Liver (tissue), 9 donors: Measurements from ENCODE around the gene TRAF3IP3. TPM values are rescaled to one million over a fixed set of nuclear protein-coding genes. Genes with fewer than 3 reads are reported as not detected.
A peak's percentile ranks its signal among the peaks of the same experiment; 100 is the strongest.

Source experiments
- DNase-seq: peaks from one replicate; pipeline ENCODE4 v3.0.0-alpha.2; 2017; ENCODE audit warnings: low spot score
- H3K27ac ChIP-seq, 2 donors: one replicate each; pipeline ENCODE4 v1.7.0; 2013; ENCODE audit warnings: inconsistent platforms in 2 of 2, low read length in 2 of 2, control low read depth in 1 of 2, low read depth in 1 of 2, mild to moderate bottlenecking in 1 of 2
- H3K27me3 ChIP-seq, 4 donors: one replicate each; pipeline versions ENCODE4 v1.6.1 to v1.7.0; 2013; ENCODE audit warnings: low read length in 3 of 4, inconsistent platforms in 1 of 4, mild to moderate bottlenecking in 1 of 4, moderate library complexity in 1 of 4; ENCODE audit not compliant: control insufficient read depth in 4 of 4, insufficient read depth in 4 of 4
- H3K36me3 ChIP-seq, 4 donors: one replicate each; pipeline versions ENCODE4 v1.6.1 to v1.7.0; 2013; ENCODE audit warnings: low read length in 3 of 4, mild to moderate bottlenecking in 3 of 4, low read depth in 1 of 4, moderate library complexity in 1 of 4; ENCODE audit not compliant: control insufficient read depth in 4 of 4, insufficient read depth in 3 of 4
- H3K4me1 ChIP-seq, 4 donors: one replicate each; pipeline versions ENCODE4 v1.6.1 to v1.7.0; 2013; ENCODE audit warnings: low read length in 3 of 4, mild to moderate bottlenecking in 3 of 4, moderate library complexity in 1 of 4; ENCODE audit not compliant: control insufficient read depth in 4 of 4, insufficient read depth in 4 of 4
- H3K4me3 ChIP-seq, 3 donors: one replicate each; pipeline versions ENCODE4 v1.6.1 to v1.7.0; 2013; ENCODE audit warnings: low read length in 3 of 3, control low read depth in 1 of 3, low read depth in 1 of 3, mild to moderate bottlenecking in 1 of 3
- H3K9ac ChIP-seq, 2 donors: one replicate each; pipeline ENCODE4 v1.7.0; 2013; ENCODE audit warnings: low read length in 2 of 2, mild to moderate bottlenecking in 2 of 2, moderate library complexity in 2 of 2, control low read depth in 1 of 2, low read depth in 1 of 2
- H3K9me3 ChIP-seq, 4 donors: one replicate each; pipeline versions ENCODE4 v1.6.1 to v1.7.0; 2013; ENCODE audit warnings: low read length in 3 of 4; ENCODE audit not compliant: control insufficient read depth in 4 of 4
- ATF3 ChIP-seq: IDR thresholded peaks from 2 replicates; pipeline ENCODE4 v1.6.1; 2016; ENCODE audit warnings: antibody characterized with exemption
- CTCF ChIP-seq: fragments of 150-350 bp; IDR thresholded peaks from 2 replicates; pipeline ENCODE4 v1.5.1; 2017; ENCODE audit warnings: improper control_type of control experiment, low read depth, low read length; ENCODE audit not compliant: missing input control
- EGR1 ChIP-seq, 2 donors: IDR thresholded peaks; 2 replicates each; pipeline ENCODE4 v1.6.1; 2016 to 2018; ENCODE audit warnings: antibody characterized with exemption in 2 of 2, low read depth in 2 of 2
- FOXA2 ChIP-seq: IDR thresholded peaks from 2 replicates; pipeline ENCODE4 v1.6.1; 2016; ENCODE audit warnings: antibody characterized with exemption
- GABPA ChIP-seq, 2 donors: IDR thresholded peaks in 1 of 2; conservative IDR thresholded peaks in 1 of 2; 2 replicates each; pipeline ENCODE4 v1.6.1; 2016; ENCODE audit warnings: antibody characterized with exemption in 2 of 2, mild to moderate bottlenecking in 1 of 2, moderate library complexity in 1 of 2
- HNF4A ChIP-seq, 2 donors: conservative IDR thresholded peaks; 2 replicates each; pipeline ENCODE4 v1.6.1; 2016; ENCODE audit warnings: antibody characterized with exemption in 2 of 2, mild to moderate bottlenecking in 2 of 2
- HNF4G ChIP-seq: IDR thresholded peaks from 2 replicates; pipeline ENCODE4 v1.6.1; 2016; ENCODE audit warnings: antibody characterized with exemption
- MAX ChIP-seq: IDR thresholded peaks from 2 replicates; pipeline ENCODE4 v1.6.1; 2016; ENCODE audit warnings: antibody characterized with exemption
- NR2F2 ChIP-seq: IDR thresholded peaks from 2 replicates; pipeline ENCODE4 v1.6.1; 2016; ENCODE audit warnings: antibody characterized with exemption
- RAD21 ChIP-seq, 2 donors: IDR thresholded peaks; 2 replicates each; pipeline ENCODE4 v1.6.1; 2016; ENCODE audit warnings: antibody characterized with exemption in 2 of 2, mild to moderate bottlenecking in 2 of 2
- SP1 ChIP-seq: IDR thresholded peaks from 2 replicates; pipeline ENCODE4 v1.6.1; 2018; ENCODE audit warnings: antibody characterized with exemption, mild to moderate bottlenecking
- TAF1 ChIP-seq: conservative IDR thresholded peaks from 2 replicates; pipeline ENCODE4 v1.6.1; 2016; ENCODE audit warnings: antibody characterized with exemption, mild to moderate bottlenecking
- YY1 ChIP-seq: IDR thresholded peaks from 2 replicates; pipeline ENCODE4 v1.6.1; 2016; ENCODE audit warnings: antibody characterized with exemption, mild to moderate bottlenecking
- ZBTB33 ChIP-seq: IDR thresholded peaks from 2 replicates; pipeline ENCODE4 v1.6.1; 2016; ENCODE audit warnings: antibody characterized with exemption
- WGBS: extraction: QIAGEN DNeasy Blood & Tissue Kit; methylation state at CpG from one replicate; pipeline ENCODE4 v1.1.7; 2013; 5-methylcytosine and 5-hydroxymethylcytosine counted together
- polyA plus RNA-seq, 2 donors: library from polyadenylated mRNA; stranded (reverse) in 1 of 2; unstranded in 1 of 2; fragments of 200-250 nt in 1 of 2; fragments of >200 nt in 1 of 2; fragmentation: Nextera tagmentation in 1 of 2; extraction: Ambion mirVana in 1 of 2; gene quantifications; one replicate each; pipeline versions ENCODE4 v1.2.1 to v1.2.3, GENCODE V29; 2013 to 2015
- total RNA-seq, 2 donors: library from RNA; depleted of rRNA; stranded (reverse); fragments of >200 nt; gene quantifications; one replicate each; pipeline ENCODE4 v1.2.3, GENCODE V29; 2014
- donor health status: healthy.
- donor health status: healthy.
- donor health status: healthy.
- donor health status: healthy.
- donor health status: healthy.

Gene TRAF3IP3
- total and polyA plus RNA-seq, 4 donors, result 0.87 to 3.4 (median 2.2) TPM

- TF ChIP-seq ZBTB33 (peak; percentile 74), HNF4A (conservative IDR thresholded peaks at IDR 0.05) (peak; percentile 77 to 87), HNF4G (peak; percentile 48), NR2F2 (peak; percentile 23)
These were observed 8.1 kb upstream of the TRAF3IP3 start (continued) for GRCh38 chr1:209747580-209748262.

- H3K4me1 ChIP-seq, result peaks cover 3 to 13% (median 9%) of the 10 kb centered on the region in 4 donors
- TF ChIP-seq EGR1 (IDR thresholded peaks at IDR 0.05; ENCODE audit: low read depth in 2 of 2) (no peak), ATF3 (no peak), HNF4G (no peak), SP1 (no peak), RAD21 (IDR thresholded peaks at IDR 0.05) (no peak), GABPA (IDR thresholded peaks at IDR 0.05 in 1 of 2, conservative IDR thresholded peaks at IDR 0.05 in 1 of 2) (no peak), ZBTB33 (no peak), TAF1 (no peak), HNF4A (conservative IDR thresholded peaks at IDR 0.05) (no peak), FOXA2 (no peak), CTCF (no peak), YY1 (no peak), MAX (no peak)
- H3K27ac ChIP-seq, result peak overlapping the region in 1 of 2 donors; percentile 80
- WGBS, result 83% methylated on average over 4 of the region's 4 CpGs
- H3K36me3 ChIP-seq, result no peaks in the 10 kb centered on the region
- H3K9me3 ChIP-seq, result no peaks in the 10 kb centered on the region
- H3K27me3 ChIP-seq, result no peaks in the 10 kb centered on the region
- no peak for DNase-seq
- H3K4me3 ChIP-seq, result no peak overlapping the region
- no peak overlapping the region for H3K9ac ChIP-seq
These were observed 7.2 kb upstream of the TRAF3IP3 start for GRCh38 chr1:209748620-209749019.

GRCh38 chr1:209749205-209749604, 6.6 kb upstream of the TRAF3IP3 start:
- Histone ChIP-seq H3K4me1 (peaks cover 3 to 12% (median 9%) of the 10 kb centered on the region in 4 donors), H3K4me3 (no peak overlapping the region), H3K27me3 (no peaks in the 10 kb centered on the region), H3K9me3 (no peaks in the 10 kb centered on the region), H3K36me3 (no peaks in the 10 kb centered on the region), H3K9ac (no peak overlapping the region), H3K27ac (peak overlapping the region in 1 of 2 donors; percentile 37)
- TF ChIP-seq YY1, result no peak
- no peak for TF ChIP-seq ATF3
- no peak for TF ChIP-seq HNF4A (conservative IDR thresholded peaks at IDR 0.05)
- no peak for DNase-seq
- 73% methylated on average over 2 of the region's 2 CpGs for WGBS
